HCT116 (cell line): ENCODE results near the gene NDUFC1. TPM values are rescaled to one million over a fixed set of nuclear protein-coding genes. Genes with fewer than 3 reads are reported as not detected.

Experiments
- ATAC-seq: fragments of 200-7000 bp; cut with Tn5 transposase; 2 replicates; pipeline ENCODE4 v1.9.1; 2020; ENCODE audit warnings: mild to moderate bottlenecking, moderate library complexity
- BruUV-seq: library from RNA; stranded (reverse); fragments of 400-500 nt; replicated peaks from 2 replicates; lab custom pipeline; 2021; lab: Mats Ljungman, UMichigan
- CTCF ChIA-PET: fragments of 300-600 bp; sonication (Branson Sonifier 250); formaldehyde crosslinking; loops from one replicate; lab custom pipeline; 2021; ENCODE audit warnings: antibody characterized with exemption; lab: Charles Lee
- POLR2A ChIA-PET: fragments of 300-600, 350-600 bp; sonication (Branson Sonifier 250); formaldehyde crosslinking; loops from one replicate; lab custom pipeline; 2021; ENCODE audit warnings: antibody characterized with exemption; lab: Charles Lee
- RAD21 ChIA-PET, 2 experiments: fragments of 300-600 bp; sonication (Branson Sonifier 250); formaldehyde crosslinking; loops; one replicate each; lab custom pipeline; 2023; ENCODE audit warnings: low total read pairs in 2 of 2; ENCODE audit not compliant: uncharacterized antibody in 2 of 2, unreplicated experiment in 2 of 2, low non-redundant PET in 1 of 2; lab: Charles Lee
- DNase-seq: peaks from one replicate; pipeline ENCODE4 v3.0.0-alpha.2; 2010; ENCODE audit warnings: low read depth, low spot score
- H2AFZ ChIP-seq: fragments of 200-600 bp; shearing (Covaris generic), sonication (generic); 2 replicates; pipeline ENCODE4 v1.6.1; 2017; ENCODE audit warnings: low read depth, mixed run types, mixed read lengths, antibody characterized with exemption, low read length; ENCODE audit not compliant: poor library complexity, severe bottlenecking
- H3K27ac ChIP-seq: 2 replicates; pipeline ENCODE4 v1.5.1; 2012; ENCODE audit warnings: low read depth, low read length
- H3K27me3 ChIP-seq: fragments of 200-600 bp; sonication (generic); 2 replicates; pipeline ENCODE4 v1.6.1; 2016; ENCODE audit warnings: mixed run types, low read length, mixed read lengths; ENCODE audit not compliant: insufficient read depth
- H3K36me3 ChIP-seq, 2 experiments: fragments of 200-500 bp in 1 of 2; fragments of 200-600 bp in 1 of 2; sonication (Bioruptor generic) in 1 of 2; sonication (generic) in 1 of 2; 2 replicates each; pipeline versions ENCODE4 v1.5.1 to v1.6.1; 2014 to 2016; ENCODE audit warnings: low read length in 2 of 2, inconsistent platforms in 1 of 2, mixed read lengths in 1 of 2, mixed run types in 1 of 2; ENCODE audit not compliant: insufficient read depth in 2 of 2, control insufficient read depth in 1 of 2
- H3K4me1 ChIP-seq, 2 experiments: fragments of 200-600 bp in 1 of 2; sonication (generic) in 1 of 2; 2 replicates each; pipeline versions ENCODE4 v1.5.1 to v1.6.1; 2012 to 2017; ENCODE audit warnings: low read length in 2 of 2, inconsistent platforms in 1 of 2, mild to moderate bottlenecking in 1 of 2, mixed read lengths in 1 of 2, mixed run types in 1 of 2, moderate library complexity in 1 of 2; ENCODE audit not compliant: insufficient read depth in 2 of 2, control insufficient read depth in 1 of 2
- H3K4me2 ChIP-seq: fragments of 200-600 bp; sonication (generic); 2 replicates; pipeline ENCODE4 v1.6.1; 2017; ENCODE audit warnings: mixed run types, low read length, mixed read lengths
- H3K4me3 ChIP-seq, 2 experiments: fragments of 200-600 bp in 1 of 2; sonication (generic) in 1 of 2; replicated peaks in 1 of 2; 2 replicates each; pipeline ENCODE4 v1.5.1; 2011 to 2016; ENCODE audit warnings: low read length in 2 of 2, control low read depth in 1 of 2, low read depth in 1 of 2, mild to moderate bottlenecking in 1 of 2, mixed read lengths in 1 of 2, mixed run types in 1 of 2
- H3K79me2 ChIP-seq: fragments of 200-600 bp; sonication (generic); 2 replicates; pipeline ENCODE4 v1.6.1; 2017; ENCODE audit warnings: mild to moderate bottlenecking, mixed run types, low read length, moderate library complexity, mixed read lengths; ENCODE audit not compliant: insufficient read depth
- H3K9ac ChIP-seq: fragments of 200-600 bp; sonication (generic); 2 replicates; pipeline ENCODE4 v1.6.1; 2016; ENCODE audit warnings: low read length, mixed read lengths
- H3K9me2 ChIP-seq: fragments of 200-600 bp; sonication (generic), shearing (Covaris generic); 2 replicates; pipeline ENCODE4 v1.6.1; 2017; ENCODE audit warnings: mixed run types, mild to moderate bottlenecking, moderate library complexity; ENCODE audit not compliant: insufficient read depth
- H3K9me3 ChIP-seq, 2 experiments: fragments of 200-500 bp in 1 of 2; fragments of 200-600 bp in 1 of 2; sonication (Bioruptor generic) in 1 of 2; sonication (generic) in 1 of 2; 2 replicates each; pipeline ENCODE4 v1.6.1; 2014 to 2017; ENCODE audit warnings: low read length in 2 of 2, mixed read lengths in 2 of 2, inconsistent platforms in 1 of 2, low read depth in 1 of 2, mild to moderate bottlenecking in 1 of 2, mixed run types in 1 of 2, moderate library complexity in 1 of 2; ENCODE audit not compliant: control insufficient read depth in 1 of 2, insufficient read depth in 1 of 2
- H4K20me1 ChIP-seq: fragments of 200-600 bp; sonication (generic), shearing (Covaris generic); 2 replicates; pipeline ENCODE4 v1.6.1; 2017; ENCODE audit warnings: mixed run types, mild to moderate bottlenecking, moderate library complexity; ENCODE audit not compliant: insufficient read depth
- CBX3 ChIP-seq: IDR thresholded peaks from 2 replicates; pipeline ENCODE4 v1.6.1; 2012; ENCODE audit warnings: low read depth
- EGR1 ChIP-seq: IDR thresholded peaks from 2 replicates; pipeline ENCODE4 v1.6.1; 2012; ENCODE audit warnings: low read depth
- FOSL1 ChIP-seq: IDR thresholded peaks from 2 replicates; pipeline ENCODE4 v1.6.1; 2012; ENCODE audit warnings: low read depth
- SIN3A ChIP-seq: IDR thresholded peaks from 2 replicates; pipeline ENCODE4 v1.6.1; 2012; ENCODE audit warnings: low read depth
- intact Hi-C: fragments of 100-400 bp; cut with micrococcal nuclease; formaldehyde crosslinking; loops from 2 replicates; pipeline ENCODE4 v1.10.0; 2022
- total RNA-seq: library from RNA; stranded (reverse); gene quantifications from one replicate; pipeline ENCODE4 v1.2.1, GENCODE V29; 2021; ENCODE audit not compliant: unreplicated experiment
- TF ChIP-seq, protein P1 (sequence below): IDR thresholded peaks from 2 replicates; pipeline ENCODE4 v1.6.1; 2012

The NDUFC1 gene
- total RNA-seq, 1 experiment from 2014 or later: 86.9 TPM

- POLR2A ChIA-PET: interaction anchor here (1.2 to 1.8 kb wide), 2 partner anchors 9 to 34 kb away, joined by 4 read pairs; partner anchors contain the start of gene NAA15
- H3K27ac ChIP-seq: no peak overlapping the region; the same call in 1 of the 2 replicates
- no peak for DNase-seq
Measured at GRCh38 chr4:139267301-139267700, 35.0 kb downstream of the NDUFC1 start.

DNA sequence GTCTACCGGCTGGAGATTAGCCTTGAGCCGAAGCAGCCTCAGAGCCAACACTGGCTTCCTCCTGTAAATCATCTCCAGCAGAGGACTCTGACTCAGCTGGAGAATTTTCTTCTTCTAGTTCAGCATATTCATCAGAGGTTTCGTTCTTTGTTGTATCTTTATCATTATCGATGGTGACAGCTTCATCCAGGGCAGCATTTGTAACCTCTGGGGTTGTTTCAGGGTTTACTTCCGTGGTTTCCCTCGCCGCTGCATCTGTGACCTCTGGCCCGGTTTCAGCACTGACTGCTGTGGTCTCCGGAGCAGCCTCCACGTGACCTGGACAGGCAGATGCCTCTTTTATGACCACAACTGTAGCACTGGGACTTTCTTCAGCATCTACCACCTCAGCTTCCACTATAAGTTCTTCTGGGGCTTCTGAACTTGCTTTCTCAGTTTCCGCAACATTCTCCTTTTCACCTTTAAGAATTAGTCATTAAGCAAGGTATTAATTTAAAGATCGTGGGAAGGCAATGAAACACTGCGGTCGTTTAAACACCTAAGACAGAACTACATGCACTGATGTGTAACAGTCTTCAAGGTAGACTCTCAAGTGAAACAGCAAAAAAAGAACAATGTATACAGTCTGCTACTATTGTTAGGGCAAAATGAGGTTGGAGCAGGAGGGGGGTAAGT is 35.6 kb downstream of the NDUFC1 start:
- Histone ChIP-seq H2AFZ (peak overlapping the region; percentile 86), H3K4me1 (peaks cover 15 to 26% of the 10 kb centered on the region in 2 experiments), H3K9me3 (no peaks in the 10 kb centered on the region), H3K27me3 (no peaks in the 10 kb centered on the region), H3K27ac (peak overlapping the region; percentile 31; the same call in 1 of the 2 replicates), H4K20me1 (no peaks in the 10 kb centered on the region), H3K79me2 (no peaks in the 10 kb centered on the region), H3K36me3 (no peaks in the 10 kb centered on the region), H3K9ac (peak overlapping the region; percentile 24), H3K4me2 (peak overlapping the region; percentile 71), H3K4me3 (peak overlapping the region; percentile 38 to 46), H3K9me2 (no peaks in the 10 kb centered on the region)
- intact Hi-C loops: no loop called here
- TF ChIP-seq CBX3 (0 out of 2 replicates have a peak, but pooled peaks have one; percentile 55), EGR1 (no peak)
- TF ChIP-seq, protein P1, sequence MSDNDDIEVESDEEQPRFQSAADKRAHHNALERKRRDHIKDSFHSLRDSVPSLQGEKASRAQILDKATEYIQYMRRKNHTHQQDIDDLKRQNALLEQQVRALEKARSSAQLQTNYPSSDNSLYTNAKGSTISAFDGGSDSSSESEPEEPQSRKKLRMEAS: peak; percentile 67
- POLR2A ChIA-PET: interaction anchor here (1.2 to 1.8 kb wide), 2 partner anchors 8 to 35 kb away, joined by 4 read pairs; partner anchors contain the start of gene NAA15
- DNase-seq (no peak), ATAC-seq (peak; percentile 91)
- RAD21 ChIA-PET: no interaction called here
- CTCF ChIA-PET: interaction anchor here (1.4 to 1.5 kb wide), 2 partner anchors 21 to 29 kb away, joined by 3 to 6 read pairs; no protein-coding TSS in a partner anchor
- BruUV-seq: TSS peak; percentile 56

More at GRCh38 chr4:139267301-139267700, 35.0 kb downstream of the NDUFC1 start:
- Histone ChIP-seq H3K9ac (peak overlapping the region; percentile 24; the same call in 1 of the 2 replicates), H3K79me2 (no peaks in the 10 kb centered on the region), H3K36me3 (no peaks in the 10 kb centered on the region), H2AFZ (peak overlapping the region; percentile 86), H3K9me2 (no peaks in the 10 kb centered on the region), H3K4me2 (peak overlapping the region; percentile 71), H3K9me3 (no peaks in the 10 kb centered on the region), H4K20me1 (no peaks in the 10 kb centered on the region), H3K27me3 (no peaks in the 10 kb centered on the region), H3K4me1 (peaks cover 15 to 26% of the 10 kb centered on the region in 2 experiments), H3K4me3 (peak overlapping the region in 1 of 2 experiments; percentile 46; a peak in 2 of 4 replicates)
- RAD21 ChIA-PET: no interaction called here
- no TSS peak for BruUV-seq
- intact Hi-C loops: no loop called here
- 0 out of 2 replicates have a peak, but pooled peaks have one; percentile 16 for ATAC-seq
- CTCF ChIA-PET: no interaction called here
- TF ChIP-seq SIN3A (no peak), FOSL1 (0 out of 2 replicates have a peak, but pooled peaks have one; percentile 15)
